Measurements from ENCODE around the gene ADGRG7. TPM values are rescaled to one million over a fixed set of nuclear protein-coding genes. Genes with fewer than 3 reads are reported as not detected.
A peak's percentile ranks its signal among the peaks of the same experiment; 100 is the strongest.

Gene ADGRG7
- total RNA-seq, 4 donors from 2014 or later, result 0.58 TPM; not detected in 3

- Histone ChIP-seq H3K36me3 (no peaks in the 10 kb centered on the region), H3K27me3 (no peaks in the 10 kb centered on the region), H3K9me3 (no peaks in the 10 kb centered on the region), H3K4me3 (no peak overlapping the region), H3K4me1 (no peaks in the 10 kb centered on the region), H3K27ac (no peak overlapping the region)
- peak in 1 of 2 donors; percentile 11 for ATAC-seq
- TF ChIP-seq CTCF (IDR thresholded peaks at IDR 0.05 in 4 of 5, conservative IDR thresholded peaks at IDR 0.05 in 1 of 5) (no peak), POLR2A (IDR thresholded peaks at IDR 0.05) (no peak)
- no peak for DNase-seq
- intact Hi-C loops (cut with DNase I; ENCODE audit: low total_unique reads), result loop anchor here (1.0 kb wide), 1 partner anchor 127 kb away; no protein-coding TSS in a partner anchor
- in situ Hi-C loops (cut with MboI; ENCODE audit: low sequenced_read_pairs in 4 of 4), result loop anchor here (5.0 to 25.0 kb wide), 5 partner anchors 128 to 758 kb away; partner anchors contain the start of gene NIT2 (in 1 of the 4)
These were observed 18.6 kb upstream of the ADGRG7 start for GRCh38 chr3:100590840-100591147.

- Histone ChIP-seq H3K4me3 (no peak overlapping the region), H3K27me3 (no peaks in the 10 kb centered on the region), H3K27ac (no peak overlapping the region), H3K4me1 (no peaks in the 10 kb centered on the region), H3K36me3 (no peaks in the 10 kb centered on the region), H3K9me3 (no peaks in the 10 kb centered on the region)
- intact Hi-C loops (cut with DNase I; ENCODE audit: low total_unique reads), result no loop called here
- TF ChIP-seq POLR2A (IDR thresholded peaks at IDR 0.05), result no peak
- DNase-seq (no peak), ATAC-seq (no peak)
- in situ Hi-C loops (cut with MboI; ENCODE audit: low sequenced_read_pairs in 4 of 4), result loop anchor here (5.0 to 25.0 kb wide), 5 partner anchors 129 to 759 kb away; partner anchors contain the start of gene NIT2 (in 1 of the 4)
These were observed 18.0 kb upstream of the ADGRG7 start for GRCh38 chr3:100591411-100591810.

GRCh38 chr3:100600181-100601042, 9.0 kb upstream of the ADGRG7 start:
- Histone ChIP-seq H3K27me3 (no peaks in the 10 kb centered on the region), H3K4me3 (no peak overlapping the region), H3K36me3 (no peaks in the 10 kb centered on the region), H3K4me1 (no peaks in the 10 kb centered on the region), H3K27ac (no peak overlapping the region), H3K9me3 (no peaks in the 10 kb centered on the region)
- ATAC-seq (no peak), DNase-seq (no peak)
- TF ChIP-seq POLR2A (IDR thresholded peaks at IDR 0.05), result no peak
- TF ChIP-seq CTCF (IDR thresholded peaks at IDR 0.05 in 4 of 5, conservative IDR thresholded peaks at IDR 0.05 in 1 of 5), result no peak
- in situ Hi-C loops (cut with MboI; ENCODE audit: low sequenced_read_pairs in 4 of 4) (no loop called here), intact Hi-C loops (cut with DNase I; ENCODE audit: low total_unique reads) (no loop called here)

GRCh38 chr3:100602506-100603444, 6.6 kb upstream of the ADGRG7 start:
- in situ Hi-C loops (cut with MboI; ENCODE audit: low sequenced_read_pairs in 4 of 4), result no loop called here
- no peak for ATAC-seq
- TF ChIP-seq CTCF (IDR thresholded peaks at IDR 0.05 in 4 of 5, conservative IDR thresholded peaks at IDR 0.05 in 1 of 5) (no peak), POLR2A (IDR thresholded peaks at IDR 0.05) (no peak)
- H3K4me1 ChIP-seq, result no peaks in the 10 kb centered on the region
- H3K4me3 ChIP-seq, result peak overlapping the region in 1 of 4 donors; percentile 9
- H3K27me3 ChIP-seq, result no peaks in the 10 kb centered on the region
- no peaks in the 10 kb centered on the region for H3K36me3 ChIP-seq
- no peak for DNase-seq
- intact Hi-C loops (cut with DNase I; ENCODE audit: low total_unique reads), result no loop called here
- no peaks in the 10 kb centered on the region for H3K9me3 ChIP-seq
- no peak overlapping the region for H3K27ac ChIP-seq

GRCh38 chr3:100603469-100603868, 5.9 kb upstream of the ADGRG7 start:
- H3K4me3 ChIP-seq, result no peak overlapping the region
- intact Hi-C loops (cut with DNase I; ENCODE audit: low total_unique reads), result no loop called here
- H3K9me3 ChIP-seq, result no peaks in the 10 kb centered on the region

More at GRCh38 chr3:100603469-100603868, 5.9 kb upstream of the ADGRG7 start:
- no peak overlapping the region for H3K27ac ChIP-seq
- DNase-seq (no peak), ATAC-seq (no peak)
- in situ Hi-C loops (cut with MboI; ENCODE audit: low sequenced_read_pairs in 4 of 4), result no loop called here
- no peaks in the 10 kb centered on the region for H3K27me3 ChIP-seq
- TF ChIP-seq POLR2A (IDR thresholded peaks at IDR 0.05) (no peak), CTCF (IDR thresholded peaks at IDR 0.05 in 4 of 5, conservative IDR thresholded peaks at IDR 0.05 in 1 of 5) (peak in 1 of 5 experiments; percentile 17)
- H3K4me1 ChIP-seq, result no peaks in the 10 kb centered on the region
- no peaks in the 10 kb centered on the region for H3K36me3 ChIP-seq

Data from gastrocnemius medialis (tissue), 4 donors.